Measurements from ENCODE around the gene DYRK1A.

The DYRK1A gene

DNA sequence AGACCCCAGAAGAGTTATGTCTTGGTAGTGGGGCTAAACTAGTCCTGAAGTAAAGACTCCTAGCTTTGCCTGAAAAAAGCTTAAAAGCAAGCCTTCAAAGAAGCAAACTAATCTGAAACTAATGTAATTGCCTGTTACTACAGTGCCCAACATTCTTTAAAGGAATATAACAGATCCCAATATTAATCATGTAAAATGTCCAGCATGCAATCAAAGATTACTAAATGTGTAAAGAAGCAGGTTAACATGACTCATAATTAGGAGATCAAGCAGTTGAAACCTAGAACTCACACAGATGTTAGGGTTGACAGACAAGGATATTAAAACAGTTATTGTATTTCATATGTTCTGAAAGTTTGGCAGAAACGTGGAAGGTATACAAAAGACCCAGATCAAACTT is 17.8 kb downstream of the DYRK1A start (continued):
- TF ChIP-seq, protein P1, sequence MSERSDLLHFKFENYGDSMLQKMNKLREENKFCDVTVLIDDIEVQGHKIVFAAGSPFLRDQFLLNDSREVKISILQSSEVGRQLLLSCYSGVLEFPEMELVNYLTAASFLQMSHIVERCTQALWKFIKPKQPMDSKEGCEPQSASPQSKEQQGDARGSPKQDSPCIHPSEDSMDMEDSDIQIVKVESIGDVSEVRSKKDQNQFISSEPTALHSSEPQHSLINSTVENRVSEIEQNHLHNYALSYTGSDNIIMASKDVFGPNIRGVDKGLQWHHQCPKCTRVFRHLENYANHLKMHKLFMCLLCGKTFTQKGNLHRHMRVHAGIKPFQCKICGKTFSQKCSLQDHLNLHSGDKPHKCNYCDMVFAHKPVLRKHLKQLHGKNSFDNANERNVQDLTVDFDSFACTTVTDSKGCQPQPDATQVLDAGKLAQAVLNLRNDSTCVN (tag by site-specific recombination; optimal IDR thresholded peaks at IDR 0.05) = no peak
- TF ChIP-seq, protein P2, sequence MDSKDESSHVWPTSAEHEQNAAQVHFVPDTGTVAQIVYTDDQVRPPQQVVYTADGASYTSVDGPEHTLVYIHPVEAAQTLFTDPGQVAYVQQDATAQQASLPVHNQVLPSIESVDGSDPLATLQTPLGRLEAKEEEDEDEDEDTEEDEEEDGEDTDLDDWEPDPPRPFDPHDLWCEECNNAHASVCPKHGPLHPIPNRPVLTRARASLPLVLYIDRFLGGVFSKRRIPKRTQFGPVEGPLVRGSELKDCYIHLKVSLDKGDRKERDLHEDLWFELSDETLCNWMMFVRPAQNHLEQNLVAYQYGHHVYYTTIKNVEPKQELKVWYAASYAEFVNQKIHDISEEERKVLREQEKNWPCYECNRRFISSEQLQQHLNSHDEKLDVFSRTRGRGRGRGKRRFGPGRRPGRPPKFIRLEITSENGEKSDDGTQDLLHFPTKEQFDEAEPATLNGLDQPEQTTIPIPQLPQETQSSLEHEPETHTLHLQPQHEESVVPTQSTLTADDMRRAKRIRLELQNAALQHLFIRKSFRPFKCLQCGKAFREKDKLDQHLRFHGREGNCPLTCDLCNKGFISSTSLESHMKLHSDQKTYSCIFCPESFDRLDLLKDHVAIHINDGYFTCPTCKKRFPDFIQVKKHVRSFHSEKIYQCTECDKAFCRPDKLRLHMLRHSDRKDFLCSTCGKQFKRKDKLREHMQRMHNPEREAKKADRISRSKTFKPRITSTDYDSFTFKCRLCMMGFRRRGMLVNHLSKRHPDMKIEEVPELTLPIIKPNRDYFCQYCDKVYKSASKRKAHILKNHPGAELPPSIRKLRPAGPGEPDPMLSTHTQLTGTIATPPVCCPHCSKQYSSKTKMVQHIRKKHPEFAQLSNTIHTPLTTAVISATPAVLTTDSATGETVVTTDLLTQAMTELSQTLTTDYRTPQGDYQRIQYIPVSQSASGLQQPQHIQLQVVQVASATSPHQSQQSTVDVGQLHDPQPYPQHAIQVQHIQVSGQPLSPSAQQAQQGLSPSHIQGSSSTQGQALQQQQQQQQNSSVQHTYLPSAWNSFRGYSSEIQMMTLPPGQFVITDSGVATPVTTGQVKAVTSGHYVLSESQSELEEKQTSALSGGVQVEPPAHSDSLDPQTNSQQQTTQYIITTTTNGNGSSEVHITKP (tag by site-specific recombination; IDR thresholded peaks at IDR 0.05) = no peak
- TF ChIP-seq KLF1 (tag by site-specific recombination; IDR thresholded peaks at IDR 0.05) = no peak
- TF ChIP-seq SETDB1 (IDR thresholded peaks at IDR 0.05; ENCODE audit: insufficient read length, low read length) = peak; percentile 50
- TF ChIP-seq ZNF561 (tag by site-specific recombination; IDR thresholded peaks at IDR 0.05; ENCODE audit: borderline replicate concordance) = no peak
- no peak for TF ChIP-seq SP2 (tag by site-specific recombination; IDR thresholded peaks at IDR 0.05)
- no peak for TF ChIP-seq ZNF133 (tag by site-specific recombination; IDR thresholded peaks at IDR 0.05)
- TF ChIP-seq HOXA7 (CRISPR knock-in tag; IDR thresholded peaks at IDR 0.05; ENCODE audit: borderline replicate concordance) = no peak
- no peak for TF ChIP-seq ZNF132 (tag by site-specific recombination; IDR thresholded peaks at IDR 0.05; ENCODE audit: borderline replicate concordance)
- TF ChIP-seq ZNF473 (tag by site-specific recombination; IDR thresholded peaks at IDR 0.05) = no peak

DNA sequence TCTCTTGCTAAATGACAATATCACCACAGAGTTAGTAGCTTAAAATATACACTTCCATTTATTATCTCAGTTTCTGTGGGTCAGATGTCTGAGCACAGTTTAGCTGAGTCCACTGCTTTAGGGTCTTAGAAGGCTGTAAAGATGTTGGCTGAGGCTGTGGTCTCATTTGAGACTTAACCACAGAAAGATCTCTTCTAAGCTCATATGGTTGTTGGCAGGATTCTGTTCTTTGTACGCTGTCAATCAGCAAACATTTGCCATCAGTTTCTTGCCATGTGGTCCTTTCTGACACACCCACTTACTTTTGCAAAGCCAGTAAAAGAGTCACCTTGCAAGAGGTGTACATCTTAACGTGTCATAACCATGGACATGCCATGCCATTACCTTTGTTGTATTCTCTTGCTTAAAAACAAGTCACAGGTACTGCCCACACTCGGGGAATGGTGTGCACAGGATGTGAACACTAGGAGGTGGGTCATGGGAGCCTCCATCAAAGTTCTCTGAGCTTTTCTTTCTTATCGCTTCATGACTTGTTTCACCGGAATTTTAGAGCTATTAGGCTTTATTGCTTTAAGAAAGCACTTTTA is 18.7 kb downstream of the DYRK1A start:
- TF ChIP-seq KLF9 (tag by site-specific recombination; IDR thresholded peaks at IDR 0.05; ENCODE audit: low read depth) (peak; percentile 32; the same call in 1 of the 2 replicates), ZNF560 (tag by site-specific recombination; IDR thresholded peaks at IDR 0.05; ENCODE audit: borderline replicate concordance) (no peak), ZNF274 (IDR thresholded peaks at IDR 0.05; ENCODE audit: low read length) (no peak), ZNF274 (tag by site-specific recombination; IDR thresholded peaks at IDR 0.05; ENCODE audit: borderline replicate concordance) (no peak)
- ChIA-PET CTCF (no interaction called here), POLR2A (no interaction called here)
- Histone ChIP-seq H3K4me3 (ENCODE audit: low read depth, low read length) (no peak overlapping the region), H3K36me3 (ENCODE audit: control insufficient read depth in 2 of 2, insufficient read depth in 1 of 2, low read length in 2 of 2) (no peaks in the 10 kb centered on the region), H3K27ac (ENCODE audit: extremely low read depth, low read depth, low read length) (no peak overlapping the region), H3K9me3 (ENCODE audit: control insufficient read depth, insufficient read depth, low read depth, low read length) (no peaks in the 10 kb centered on the region), H3K4me1 (ENCODE audit: control insufficient read depth, insufficient read depth, low read length) (peaks cover 14% of the 10 kb centered on the region)

DNA sequence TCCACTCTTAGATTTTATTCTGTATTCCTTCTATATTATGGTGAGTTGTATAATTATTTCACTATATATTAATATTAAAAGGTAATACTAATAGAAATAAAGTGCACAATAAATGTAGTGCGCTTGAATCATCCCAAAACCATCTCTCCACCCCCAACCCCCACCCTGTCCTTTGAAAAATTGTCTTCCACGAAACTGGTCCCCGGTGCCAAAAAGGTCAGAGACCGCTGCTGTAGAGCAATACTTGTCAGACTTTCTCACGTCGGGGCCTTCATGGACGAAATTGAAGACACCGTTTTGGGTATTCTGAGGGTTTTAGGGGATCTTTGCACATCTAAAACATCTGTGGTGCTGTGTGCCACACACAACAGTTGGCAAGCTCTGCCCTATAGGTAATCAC is 19.6 kb downstream of the DYRK1A start:
- Histone ChIP-seq H3K4me3 (ENCODE audit: low read depth, low read length) (no peak overlapping the region), H3K4me1 (ENCODE audit: control insufficient read depth, insufficient read depth, low read length) (peaks cover 7% of the 10 kb centered on the region; the same call in 1 of the 2 replicates), H3K27ac (ENCODE audit: extremely low read depth, low read depth, low read length) (no peak overlapping the region), H3K36me3 (ENCODE audit: control insufficient read depth in 2 of 2, insufficient read depth in 1 of 2, low read length in 2 of 2) (no peaks in the 10 kb centered on the region), H3K9me3 (ENCODE audit: control insufficient read depth, insufficient read depth, low read depth, low read length) (no peaks in the 10 kb centered on the region)
- POLR2A ChIA-PET = no interaction called here
- CTCF ChIA-PET = interaction anchor here (0.7 kb wide), 1 partner anchor 128 kb away, joined by 4 read pairs; no protein-coding TSS in a partner anchor
- TF ChIP-seq, protein P3, sequence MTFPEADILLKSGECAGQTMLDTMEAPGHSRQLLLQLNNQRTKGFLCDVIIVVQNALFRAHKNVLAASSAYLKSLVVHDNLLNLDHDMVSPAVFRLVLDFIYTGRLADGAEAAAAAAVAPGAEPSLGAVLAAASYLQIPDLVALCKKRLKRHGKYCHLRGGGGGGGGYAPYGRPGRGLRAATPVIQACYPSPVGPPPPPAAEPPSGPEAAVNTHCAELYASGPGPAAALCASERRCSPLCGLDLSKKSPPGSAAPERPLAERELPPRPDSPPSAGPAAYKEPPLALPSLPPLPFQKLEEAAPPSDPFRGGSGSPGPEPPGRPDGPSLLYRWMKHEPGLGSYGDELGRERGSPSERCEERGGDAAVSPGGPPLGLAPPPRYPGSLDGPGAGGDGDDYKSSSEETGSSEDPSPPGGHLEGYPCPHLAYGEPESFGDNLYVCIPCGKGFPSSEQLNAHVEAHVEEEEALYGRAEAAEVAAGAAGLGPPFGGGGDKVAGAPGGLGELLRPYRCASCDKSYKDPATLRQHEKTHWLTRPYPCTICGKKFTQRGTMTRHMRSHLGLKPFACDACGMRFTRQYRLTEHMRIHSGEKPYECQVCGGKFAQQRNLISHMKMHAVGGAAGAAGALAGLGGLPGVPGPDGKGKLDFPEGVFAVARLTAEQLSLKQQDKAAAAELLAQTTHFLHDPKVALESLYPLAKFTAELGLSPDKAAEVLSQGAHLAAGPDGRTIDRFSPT (tag by site-specific recombination; IDR thresholded peaks at IDR 0.05) = no peak
- TF ChIP-seq ZNF132 (tag by site-specific recombination; IDR thresholded peaks at IDR 0.05; ENCODE audit: borderline replicate concordance) = no peak
- TF ChIP-seq ZNF221 (tag by site-specific recombination; IDR thresholded peaks at IDR 0.05; ENCODE audit: borderline replicate concordance) = no peak

Data from HEK293 (cell line).